Large intestine (tissue), 3 donors: ENCODE results near the gene MACO1. TPM values are rescaled to one million over a fixed set of nuclear protein-coding genes. Genes with fewer than 3 reads are reported as not detected.
"Not testable (repeated sequence)": the region's sequence is repeated elsewhere in the genome, so short reads cannot be mapped to it uniquely, and the experiment has no call there.

Experiments used
- DNase-seq, 2 donors: peaks; one replicate each; pipeline versions ENCODE4 v3.0.0 to v3.0.0-alpha.2; 2013
- H3K27ac ChIP-seq: one replicate; pipeline ENCODE4 v1.5.1; 2013; ENCODE audit warnings: low read length
- H3K27me3 ChIP-seq: 2 replicates; pipeline ENCODE4 v1.6.1; 2013; ENCODE audit warnings: low read length; ENCODE audit not compliant: control insufficient read depth, insufficient read depth
- H3K36me3 ChIP-seq: 2 replicates; pipeline ENCODE4 v1.6.1; 2013; ENCODE audit warnings: low read length; ENCODE audit not compliant: control insufficient read depth, insufficient read depth
- H3K4me1 ChIP-seq: one replicate; pipeline ENCODE4 v1.6.1; 2013; ENCODE audit warnings: low read length; ENCODE audit not compliant: control insufficient read depth, insufficient read depth
- H3K4me3 ChIP-seq: one replicate; pipeline ENCODE4 v1.5.1; 2013; ENCODE audit warnings: low read length
- H3K9me3 ChIP-seq: one replicate; pipeline ENCODE4 v1.6.1; 2013; ENCODE audit warnings: mild to moderate bottlenecking, low read depth, low read length, moderate library complexity; ENCODE audit not compliant: control insufficient read depth
- WGBS: methylation state at CpG from one replicate; pipeline ENCODE4 v1.1.5; 2013; ENCODE audit warnings: low lambda C conversion rate; ENCODE audit not compliant: insufficient coverage; 5-methylcytosine and 5-hydroxymethylcytosine counted together
- polyA plus RNA-seq: library from polyadenylated mRNA; unstranded; fragments of 120-200 nt; gene quantifications from one replicate; pipeline ENCODE4 v1.2.1, GENCODE V29; 2013

Gene MACO1
- polyA plus RNA-seq, 1 donor: 17.5 TPM

DNA sequence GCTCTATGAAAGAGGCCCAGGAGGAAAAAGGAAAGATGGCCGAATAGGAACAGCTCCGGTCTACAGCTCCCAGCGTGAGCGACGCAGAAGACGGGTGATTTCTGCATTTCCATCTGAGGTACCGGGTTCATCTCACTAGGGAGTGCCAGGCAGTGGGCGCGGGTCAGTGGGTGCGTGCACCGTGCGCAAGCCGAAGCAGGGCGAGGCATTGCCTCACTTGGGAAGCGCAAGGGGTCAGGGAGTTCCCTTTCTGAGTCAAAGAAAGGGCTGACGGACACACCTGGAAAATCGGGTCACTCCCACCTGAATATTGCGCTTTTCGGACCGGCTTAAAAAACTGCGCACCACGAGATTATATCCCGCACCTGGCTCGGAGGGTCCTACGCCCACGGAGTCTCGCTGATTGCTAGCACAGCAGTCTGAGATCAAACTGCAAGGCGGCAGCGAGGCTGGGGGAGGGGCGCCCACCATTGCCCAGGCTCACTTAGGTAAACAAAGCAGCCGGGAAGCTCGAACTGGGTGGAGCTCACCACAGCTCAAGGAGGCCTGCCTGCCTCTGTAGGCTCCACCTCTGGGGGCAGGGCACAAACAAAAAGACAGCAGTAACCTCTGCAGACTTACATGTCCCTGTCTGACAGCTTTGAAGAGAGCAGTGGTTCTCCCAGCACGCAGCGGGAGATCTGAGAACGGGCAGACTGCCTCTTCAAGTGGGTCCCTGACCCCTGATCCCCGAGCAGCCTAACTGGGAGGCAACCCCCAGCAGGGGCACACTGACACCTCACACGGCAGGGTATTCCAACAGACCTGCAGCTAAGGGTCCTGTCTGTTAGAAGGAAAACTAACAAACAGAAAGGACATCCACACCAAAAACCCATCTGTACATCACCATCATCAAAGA lies 76.1 kb downstream of the MACO1 start:
- WGBS: no CpG with 5 or more reads among the region's 37 CpGs
- H3K27ac ChIP-seq, H3K9me3 ChIP-seq, H3K36me3 ChIP-seq, H3K27me3 ChIP-seq, DNase-seq: not testable (repeated sequence)
- H3K4me1 ChIP-seq: peaks cover 30% of the 10 kb centered on the region
- H3K4me3 ChIP-seq: peak overlapping the region; percentile 26

DNA sequence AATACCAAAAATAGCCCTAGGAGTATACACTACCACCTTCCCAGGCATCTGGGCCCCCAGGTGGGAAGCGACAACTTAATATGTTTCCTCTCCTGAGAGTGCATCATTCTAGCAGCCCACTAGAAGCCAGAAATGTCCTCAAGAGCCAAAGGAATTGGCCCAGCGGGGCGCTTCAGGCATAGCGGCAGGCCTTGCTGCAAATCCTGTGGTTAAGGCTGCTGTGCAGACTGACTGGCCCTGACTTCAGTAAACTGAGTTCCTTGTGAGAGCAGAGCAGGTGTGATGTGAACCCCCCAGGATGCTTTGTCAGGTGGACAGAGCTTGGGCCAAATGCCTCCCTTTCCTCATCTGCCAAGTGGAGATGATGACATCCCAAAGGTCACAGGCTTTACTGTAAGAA lies 83.0 kb downstream of the MACO1 start:
- Histone ChIP-seq H3K4me3 (no peak overlapping the region), H3K4me1 (no peaks in the 10 kb centered on the region), H3K27ac (no peak overlapping the region), H3K9me3 (peaks cover 6% of the 10 kb centered on the region), H3K36me3 (no peaks in the 10 kb centered on the region), H3K27me3 (no peaks in the 10 kb centered on the region)
- no CpG with 5 or more reads among the region's 4 CpGs for WGBS
- no peak for DNase-seq

DNA sequence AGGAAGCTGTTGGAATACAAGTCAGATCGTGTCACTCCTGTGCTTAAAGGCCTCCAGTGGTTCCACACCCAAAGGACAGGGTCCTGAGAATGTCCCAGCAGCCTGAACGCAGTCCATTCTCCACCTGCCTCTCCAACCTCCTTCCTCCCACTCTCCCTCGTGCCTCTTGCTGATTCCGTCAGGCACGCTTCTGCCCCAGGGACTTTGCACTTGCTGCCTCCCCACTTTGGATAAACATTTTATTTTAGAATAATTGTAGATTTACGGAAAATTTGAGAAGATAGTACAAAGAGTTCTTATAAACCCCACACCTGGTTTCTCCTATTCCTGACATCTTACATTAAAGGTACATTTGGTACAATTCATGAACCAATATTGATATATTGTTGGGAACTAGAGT lies 84.3 kb downstream of the MACO1 start:
- H3K27ac ChIP-seq: no peak overlapping the region
- H3K27me3 ChIP-seq: no peaks in the 10 kb centered on the region
- no peak overlapping the region for H3K4me3 ChIP-seq
- DNase-seq: no peak
- H3K4me1 ChIP-seq: no peaks in the 10 kb centered on the region
- H3K36me3 ChIP-seq: no peaks in the 10 kb centered on the region
- WGBS: no CpG with 5 or more reads among the region's 6 CpGs
- H3K9me3 ChIP-seq: peaks cover 6% of the 10 kb centered on the region

DNA sequence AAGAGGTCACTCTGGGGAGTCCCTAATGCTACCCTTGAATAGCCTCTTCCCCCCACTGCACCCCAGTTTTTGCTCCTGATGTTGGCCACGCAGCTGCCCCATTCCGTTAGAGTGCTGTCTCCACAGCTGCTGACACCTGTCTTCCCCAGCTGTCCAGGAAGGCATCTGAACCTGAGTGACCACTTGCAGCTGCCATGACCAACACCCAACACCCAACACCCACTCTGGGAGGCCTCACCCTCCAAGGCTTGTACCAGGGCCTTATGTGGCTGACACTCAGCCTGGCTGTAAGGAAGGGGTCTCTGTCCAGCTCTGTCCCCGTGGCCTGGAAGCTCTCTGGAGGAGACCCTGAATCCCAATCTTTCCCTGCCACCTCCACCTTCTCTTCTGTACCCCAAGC lies 86.0 kb downstream of the MACO1 start:
- no peak overlapping the region for H3K4me3 ChIP-seq
- H3K4me1 ChIP-seq: no peaks in the 10 kb centered on the region
- H3K27me3 ChIP-seq: no peaks in the 10 kb centered on the region
- no peaks in the 10 kb centered on the region for H3K36me3 ChIP-seq
- no CpG with 5 or more reads among the region's 3 CpGs for WGBS
- H3K27ac ChIP-seq: no peak overlapping the region
- DNase-seq: no peak
- H3K9me3 ChIP-seq: peaks cover 6% of the 10 kb centered on the region

DNA sequence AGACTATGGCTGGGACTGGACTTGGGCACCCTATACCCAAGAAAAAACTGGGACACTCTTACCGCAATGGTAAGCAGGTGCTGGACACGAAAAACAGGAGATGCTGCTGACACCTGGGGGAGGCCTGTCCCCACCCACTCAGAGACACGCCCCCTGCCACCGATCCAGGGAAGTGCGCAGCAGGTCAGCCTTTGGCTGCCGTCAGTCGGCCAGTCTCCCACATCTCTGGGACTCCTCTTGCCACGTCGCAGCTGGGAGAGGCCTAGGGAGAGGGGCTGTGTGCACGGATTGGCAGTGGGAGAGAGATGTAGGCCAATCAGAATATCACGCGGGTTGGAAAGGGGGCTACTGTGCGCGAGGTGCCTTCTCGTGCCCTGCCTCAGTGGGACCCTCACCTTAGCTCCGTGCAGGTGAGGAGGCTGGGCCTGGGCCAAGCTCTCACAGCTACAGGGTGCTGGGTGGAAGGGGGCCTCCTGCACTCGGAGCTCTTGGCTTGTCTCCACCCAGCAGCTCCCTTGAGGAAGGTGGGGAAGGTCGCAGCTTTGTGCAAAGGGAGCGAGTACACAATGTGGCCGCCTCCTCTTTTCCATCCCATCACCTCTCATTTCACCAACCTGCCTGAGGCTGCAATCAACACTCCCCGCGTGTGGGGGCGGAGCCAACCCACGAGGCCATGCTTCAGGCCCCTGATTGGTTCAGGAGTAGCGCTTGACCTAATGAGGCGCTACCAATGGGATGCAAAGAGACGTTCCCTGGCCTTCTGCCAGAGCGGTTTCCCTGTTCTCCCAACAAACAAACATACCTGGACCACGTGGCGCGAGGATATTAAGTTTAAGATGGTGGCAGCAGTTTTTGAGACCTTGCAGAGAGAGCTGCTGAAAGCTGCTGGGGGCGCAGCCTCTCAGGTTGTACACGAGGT lies 87.0 kb downstream of the MACO1 start:
- H3K27me3 ChIP-seq: no peaks in the 10 kb centered on the region
- H3K4me3 ChIP-seq: no peak overlapping the region
- 90% methylated on average over 2 of the region's 33 CpGs for WGBS
- no peaks in the 10 kb centered on the region for H3K36me3 ChIP-seq
- DNase-seq: no peak
- H3K9me3 ChIP-seq: peaks cover 5% of the 10 kb centered on the region
- no peak overlapping the region for H3K27ac ChIP-seq
- H3K4me1 ChIP-seq: no peaks in the 10 kb centered on the region

DNA sequence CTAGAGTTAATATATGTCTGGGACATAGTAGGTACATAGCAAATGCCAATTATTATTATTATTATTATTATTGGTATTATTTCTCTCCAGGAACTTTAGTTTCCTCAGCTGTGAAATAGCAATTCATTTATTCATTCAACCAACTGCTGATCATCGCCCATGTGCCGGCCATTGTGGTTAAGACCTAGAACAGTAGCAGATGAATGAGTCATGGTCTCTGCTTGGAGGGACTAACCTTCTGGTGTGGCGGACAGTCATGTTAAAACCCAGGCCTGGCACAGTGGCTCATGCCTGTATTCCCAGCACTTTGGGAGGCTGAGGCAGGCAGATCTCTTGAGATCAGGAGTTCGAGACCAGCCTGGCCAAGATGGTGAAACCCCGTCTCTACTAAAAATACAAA lies 88.9 kb downstream of the MACO1 start:
- H3K4me1 ChIP-seq: no peaks in the 10 kb centered on the region
- no peaks in the 10 kb centered on the region for H3K27me3 ChIP-seq
- DNase-seq: no peak
- no peaks in the 10 kb centered on the region for H3K36me3 ChIP-seq
- H3K9me3 ChIP-seq: no peaks in the 10 kb centered on the region
- WGBS: no CpG with 5 or more reads among the region's 5 CpGs
- H3K27ac ChIP-seq: no peak overlapping the region
- no peak overlapping the region for H3K4me3 ChIP-seq

DNA sequence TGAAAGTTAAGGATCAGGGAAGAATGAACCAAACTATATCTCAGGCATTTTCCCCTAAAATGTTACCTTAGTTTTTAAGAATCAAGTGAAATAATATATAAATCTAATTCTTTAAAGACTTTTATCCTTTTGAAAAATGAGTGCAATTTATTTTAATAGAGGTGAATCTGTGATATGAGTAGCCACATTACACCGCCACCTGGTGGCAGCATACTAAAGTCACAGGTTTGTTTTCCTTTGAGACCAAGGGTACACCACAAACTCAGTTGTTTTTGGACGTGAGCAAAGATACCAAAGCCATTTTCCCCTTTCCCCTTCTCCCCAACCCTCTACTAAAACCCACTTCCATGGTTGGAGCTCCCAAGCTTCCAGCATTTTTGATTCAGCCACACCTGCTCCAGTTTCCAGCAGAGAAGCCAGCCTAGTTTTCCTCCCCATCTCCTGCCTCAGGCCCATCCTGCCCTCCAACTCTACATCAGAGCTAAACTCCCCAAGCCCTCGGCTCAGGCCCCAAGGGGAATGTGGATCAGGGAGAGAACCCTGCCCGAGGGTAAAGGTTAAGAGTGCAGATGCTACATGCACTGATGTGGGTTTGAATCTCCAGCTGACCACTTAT lies 89.9 kb downstream of the MACO1 start:
- Histone ChIP-seq H3K9me3 (no peaks in the 10 kb centered on the region), H3K27me3 (no peaks in the 10 kb centered on the region), H3K36me3 (no peaks in the 10 kb centered on the region), H3K4me1 (no peaks in the 10 kb centered on the region), H3K27ac (no peak overlapping the region), H3K4me3 (no peak overlapping the region)
- DNase-seq: peak in 1 of 2 donors; percentile 27
- no CpG with 5 or more reads among the region's 4 CpGs for WGBS

DNA sequence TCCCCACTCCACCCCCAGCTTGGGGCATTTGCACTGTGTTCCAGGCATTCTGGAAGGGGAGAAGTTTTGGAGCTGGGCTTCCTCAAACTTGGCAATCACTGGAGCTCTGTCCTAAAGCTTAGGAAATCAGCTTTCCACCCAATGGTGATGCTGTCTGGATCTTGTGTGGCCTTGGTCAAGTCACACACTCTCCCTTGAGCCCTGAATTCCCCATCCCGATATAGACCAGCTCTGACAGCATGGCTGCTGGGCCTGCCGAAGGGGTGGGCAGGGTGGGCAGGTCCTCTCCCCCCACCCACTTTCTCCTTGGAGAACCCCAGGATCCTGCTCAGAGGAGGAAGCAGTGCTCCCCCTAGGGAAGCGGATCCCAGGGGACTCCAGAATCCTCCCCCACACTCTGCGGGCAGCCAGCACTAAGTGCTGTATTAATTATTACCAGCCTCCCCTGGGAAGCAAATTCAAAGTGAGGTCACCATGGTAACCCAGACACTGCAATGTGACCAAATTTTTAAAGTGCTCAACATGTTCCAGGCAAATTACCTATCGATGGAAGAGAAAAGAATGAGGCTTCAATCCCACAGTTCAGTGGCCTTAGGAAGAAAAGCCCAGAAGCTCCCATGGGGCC lies 91.4 kb downstream of the MACO1 start:
- no peaks in the 10 kb centered on the region for H3K4me1 ChIP-seq
- H3K27me3 ChIP-seq: no peaks in the 10 kb centered on the region
- WGBS: no CpG with 5 or more reads among the region's 5 CpGs
- no peak for DNase-seq
- no peaks in the 10 kb centered on the region for H3K9me3 ChIP-seq
- no peaks in the 10 kb centered on the region for H3K36me3 ChIP-seq
- no peak overlapping the region for H3K27ac ChIP-seq
- no peak overlapping the region for H3K4me3 ChIP-seq

DNA sequence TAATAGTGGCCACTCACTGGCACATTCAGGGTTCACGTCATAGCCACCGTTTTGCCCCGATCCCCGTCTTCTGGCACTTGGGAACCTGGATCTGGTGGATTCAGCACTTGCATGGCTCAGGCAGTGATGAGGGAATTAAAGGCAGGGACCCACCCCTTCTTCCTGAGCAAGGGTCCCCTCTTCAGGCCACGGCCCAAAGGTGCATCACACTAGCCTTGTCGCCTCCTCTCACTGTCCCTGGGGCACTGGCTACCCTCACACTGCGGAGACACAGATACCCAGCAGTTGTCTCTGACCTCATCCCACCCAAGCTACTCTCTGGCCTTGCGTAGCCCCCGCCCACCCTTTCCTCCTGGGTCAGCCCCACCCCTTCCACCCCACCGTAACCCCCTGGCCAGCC lies 92.8 kb downstream of the MACO1 start:
- Histone ChIP-seq H3K4me3 (no peak overlapping the region), H3K36me3 (no peaks in the 10 kb centered on the region), H3K27ac (no peak overlapping the region), H3K27me3 (no peaks in the 10 kb centered on the region), H3K4me1 (no peaks in the 10 kb centered on the region), H3K9me3 (no peaks in the 10 kb centered on the region)
- no CpG with 5 or more reads among the region's 10 CpGs for WGBS
- no peak for DNase-seq
